Fibroblast of skin of abdomen (primary cell): ENCODE measurements around the gene ZNF502. TPM values are rescaled to one million over a fixed set of nuclear protein-coding genes. Genes with fewer than 3 reads are reported as not detected.
"Not testable (repeated sequence)": the region's sequence is repeated elsewhere in the genome, so short reads cannot be mapped to it uniquely, and the experiment has no call there.

Experiments
- DNase-seq: peaks from one replicate; pipeline ENCODE4 v3.0.0-alpha.2; 2013
- polyA plus RNA-seq, 2 experiments: library from polyadenylated mRNA; unstranded; fragments of 120-200 nt; gene quantifications; one replicate each; pipeline ENCODE4 v1.2.1, GENCODE V29; 2013; ENCODE audit not compliant: insufficient read length in 2 of 2

The ZNF502 gene
- 3.5 TPM for polyA plus RNA-seq (2013, experiment 1 of 2; ENCODE audit: insufficient read length)
- 3.4 TPM for polyA plus RNA-seq (2013, experiment 2 of 2; ENCODE audit: insufficient read length)

GRCh38 chr3:44712455-44713075, at the start of gene ZNF502:
Gene ZNF502, plus strand, starts transcription at chr3:44712660. Its CDS starts 7,602 bp downstream, at chr3:44720262.
- DNase-seq: peak; percentile 91

GRCh38 chr3:44665173-44665572, 47.3 kb upstream of the ZNF502 start:
- DNase-seq: no peak

DNA sequence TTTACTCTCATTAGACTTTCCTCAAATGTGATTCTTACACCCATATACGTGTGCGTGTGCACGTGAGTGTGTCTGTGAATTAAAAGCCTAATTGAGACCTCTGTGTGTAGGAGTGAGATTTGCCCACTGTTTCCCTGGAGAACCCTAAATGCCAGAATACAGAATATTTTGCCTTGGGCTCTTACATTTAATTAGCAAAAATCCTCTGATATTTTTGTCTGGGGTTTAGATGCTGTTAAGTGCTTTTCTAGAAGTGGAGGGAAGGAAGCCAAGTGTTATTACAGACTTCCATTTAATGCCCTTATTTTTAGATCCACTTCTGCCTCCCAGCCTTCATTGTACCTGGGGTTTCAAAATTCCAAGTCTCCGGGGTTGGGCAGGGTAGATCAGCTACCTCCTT, 46.1 kb upstream of the ZNF502 start:
- DNase-seq: no peak

GRCh38 chr3:44669760-44670159, 42.7 kb upstream of the ZNF502 start:
- no peak for DNase-seq

- DNase-seq: not testable (repeated sequence)
Observed at GRCh38 chr3:44673466-44673865, 39.0 kb upstream of the ZNF502 start.

DNA sequence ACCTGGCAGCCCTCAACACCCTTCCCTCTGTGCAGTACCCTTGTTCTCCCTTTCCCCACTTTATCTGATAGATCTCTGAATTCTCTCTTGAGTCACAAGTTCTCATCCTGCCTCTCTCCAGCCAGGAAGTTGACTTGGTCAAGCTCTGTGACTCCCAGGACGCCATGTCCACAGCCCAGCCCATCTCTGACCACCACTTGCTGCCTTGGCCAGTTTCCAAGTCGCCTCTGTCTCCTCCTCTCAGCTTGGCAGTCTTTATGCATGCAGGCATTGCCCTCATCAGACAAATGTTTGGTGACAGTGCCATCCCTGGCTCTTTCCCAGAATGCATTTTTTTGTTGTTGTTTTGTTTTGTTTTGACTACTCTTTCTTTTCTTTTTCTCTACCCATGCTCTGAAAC, 38.2 kb upstream of the ZNF502 start:
- no peak for DNase-seq

DNA sequence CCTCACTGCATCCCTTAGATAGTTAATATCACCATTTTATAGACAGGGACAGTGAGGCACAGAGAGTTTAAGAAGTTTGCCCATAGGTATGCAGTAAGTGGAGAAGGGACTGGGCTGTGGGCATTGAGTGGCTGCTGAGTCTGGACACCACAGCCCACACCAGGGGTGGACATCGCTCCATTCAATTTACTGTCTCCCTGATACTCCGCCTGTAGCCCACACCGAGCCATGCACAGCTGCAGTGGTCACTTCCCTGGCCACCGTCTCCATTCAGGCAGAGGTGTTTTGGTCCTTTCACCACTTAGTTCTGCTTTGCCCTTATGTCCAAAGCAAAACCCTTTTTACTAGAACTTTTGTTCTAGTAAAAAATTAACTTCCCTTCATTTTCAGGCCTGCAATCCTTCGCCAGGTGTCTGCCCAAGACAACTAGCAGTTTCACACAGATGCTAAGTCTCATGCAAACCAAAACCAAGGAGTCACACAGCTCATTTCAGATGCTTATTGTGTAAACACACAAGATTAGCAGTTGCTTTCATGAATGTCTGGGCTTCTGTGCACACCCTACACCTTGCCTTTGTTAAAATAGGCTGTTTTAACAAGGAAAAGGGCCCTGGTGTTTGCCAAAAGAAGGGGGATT, 33.9 kb upstream of the ZNF502 start:
- DNase-seq: no peak

GRCh38 chr3:44680921-44681455, 31.5 kb upstream of the ZNF502 start:
- DNase-seq: no peak

DNA sequence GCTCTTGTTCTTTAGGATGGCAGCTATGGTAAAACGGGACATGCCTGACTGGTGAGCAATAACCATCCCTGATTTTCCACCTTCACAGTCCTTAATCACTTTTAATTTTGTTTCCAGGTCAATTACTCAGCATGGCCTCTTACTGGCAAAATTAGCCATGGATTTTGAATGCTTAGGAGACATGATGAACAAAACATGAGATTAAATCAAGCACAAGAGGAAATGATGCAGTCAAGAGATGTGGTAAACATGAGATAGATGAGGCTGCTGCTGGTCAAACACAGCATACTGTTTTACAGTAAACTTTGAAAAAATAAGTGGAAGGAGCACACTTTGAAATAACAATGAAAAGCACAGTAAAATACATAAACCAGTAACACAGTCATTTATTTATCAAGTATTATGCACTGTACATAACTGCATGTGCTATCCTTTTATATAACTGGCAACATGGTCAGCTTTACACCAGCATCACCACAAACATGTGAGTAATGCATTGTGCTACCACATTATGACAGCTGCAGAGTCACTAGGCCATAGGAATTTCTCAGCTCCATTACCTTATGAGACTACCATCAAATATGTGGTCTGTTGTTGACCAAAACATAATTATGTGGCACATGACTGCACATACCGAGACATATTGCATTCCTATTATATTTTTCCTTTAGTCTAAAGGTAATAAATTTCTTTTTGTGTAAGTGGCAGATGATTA, 30.1 kb upstream of the ZNF502 start:
- peak; percentile 57 for DNase-seq

DNA sequence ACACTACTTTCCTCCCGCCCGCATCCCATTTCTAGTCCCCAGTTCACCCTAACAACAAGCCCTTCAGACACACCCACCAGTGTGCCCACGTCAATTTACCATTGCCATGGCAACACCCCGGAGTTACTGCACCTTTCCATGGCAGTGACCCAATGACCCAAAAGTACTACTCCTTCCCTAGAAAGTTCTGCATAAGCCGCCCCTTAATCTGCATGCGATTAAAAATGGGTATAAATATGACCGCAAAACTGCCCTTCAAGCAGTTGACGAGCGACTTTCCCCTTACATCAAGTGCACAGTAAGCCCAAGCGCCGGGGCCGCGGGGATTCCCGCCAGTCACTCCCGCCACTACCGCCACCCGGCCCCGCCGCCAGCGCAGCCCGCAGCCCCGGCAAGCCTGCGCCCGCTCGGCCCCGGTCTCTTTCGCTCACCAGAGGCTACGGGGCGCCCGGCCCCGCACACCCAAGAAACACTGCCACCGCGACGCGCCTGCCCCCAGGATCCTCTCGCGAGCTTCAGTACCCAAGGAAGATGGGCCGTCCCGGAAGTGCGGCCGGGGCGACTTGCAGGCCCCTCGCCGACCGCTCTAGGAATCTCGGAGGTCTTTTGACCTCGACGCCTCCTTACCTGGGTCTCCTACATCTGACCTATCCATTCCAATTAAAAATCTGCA, 27.2 kb upstream of the ZNF502 start:
- peak; percentile 86 for DNase-seq

- DNase-seq: no peak
Observed at GRCh38 chr3:44687898-44688297, 24.6 kb upstream of the ZNF502 start.

GRCh38 chr3:44721231-44722102, 9.0 kb downstream of the ZNF502 start:
- DNase-seq: no peak

DNA sequence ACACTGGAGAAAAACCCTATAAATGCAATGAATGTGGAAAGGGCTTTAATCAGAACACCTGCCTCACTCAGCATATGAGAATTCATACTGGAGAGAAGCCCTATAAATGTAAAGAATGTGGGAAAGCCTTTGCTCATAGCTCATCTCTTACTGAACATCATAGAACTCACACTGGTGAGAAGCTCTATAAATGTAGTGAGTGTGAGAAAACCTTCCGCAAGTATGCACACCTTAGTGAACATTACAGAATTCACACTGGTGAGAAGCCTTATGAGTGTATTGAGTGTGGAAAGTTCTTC, 9.6 kb downstream of the ZNF502 start:
- no peak for DNase-seq

DNA sequence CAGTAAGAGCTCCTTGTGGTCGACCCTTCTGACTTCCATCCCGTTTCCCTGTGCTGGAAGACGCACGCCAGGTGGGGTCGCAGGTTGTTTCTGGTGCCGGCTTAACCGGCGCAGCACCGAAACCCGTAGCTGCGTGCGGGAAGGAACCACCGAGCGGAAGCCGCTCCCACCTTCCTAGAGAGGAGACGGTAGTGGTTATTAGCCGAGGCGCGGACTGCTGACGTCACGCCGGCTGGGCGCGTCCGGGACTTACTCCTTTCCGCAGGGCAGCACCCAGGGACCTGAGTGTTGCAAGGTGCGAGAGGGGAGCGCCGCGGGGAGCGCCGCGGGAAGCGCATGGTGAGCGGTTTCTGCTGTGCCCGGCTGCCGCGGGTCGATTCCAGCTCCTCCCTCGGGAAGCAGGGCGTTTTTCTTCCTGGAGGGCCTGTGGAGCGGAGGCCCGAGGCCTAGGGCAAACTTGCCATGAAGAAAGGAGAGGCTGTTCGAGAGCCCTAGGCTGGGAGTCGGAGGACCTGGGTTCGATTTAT, 17.0 kb downstream of the ZNF502 start, which contains the start of gene ZNF501:
Gene ZNF501, plus strand, starts transcription at position 252 of the 527 bp plus-strand sequence. CDS start 4,787 bp downstream, outside the sequence.
- peak; percentile 93 for DNase-seq

GRCh38 chr3:44734646-44735168, 22.2 kb downstream of the ZNF502 start:
- DNase-seq: no peak

DNA sequence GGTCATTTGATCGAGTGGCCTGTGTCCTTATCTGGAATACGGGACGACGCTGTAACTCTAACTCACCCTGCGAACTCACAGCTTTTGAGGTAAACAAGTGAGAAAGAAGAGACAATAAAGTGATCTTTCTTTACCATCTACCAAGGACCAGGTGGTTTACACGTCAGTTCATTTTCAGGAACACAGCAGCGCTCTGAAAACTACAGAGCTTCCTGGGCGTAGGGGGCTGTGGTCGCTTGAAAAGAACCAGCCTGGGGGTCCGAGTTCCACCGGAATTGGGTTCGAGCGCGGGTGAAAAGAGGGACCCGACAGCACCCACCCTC, 48.6 kb downstream of the ZNF502 start:
- DNase-seq: no peak

DNA sequence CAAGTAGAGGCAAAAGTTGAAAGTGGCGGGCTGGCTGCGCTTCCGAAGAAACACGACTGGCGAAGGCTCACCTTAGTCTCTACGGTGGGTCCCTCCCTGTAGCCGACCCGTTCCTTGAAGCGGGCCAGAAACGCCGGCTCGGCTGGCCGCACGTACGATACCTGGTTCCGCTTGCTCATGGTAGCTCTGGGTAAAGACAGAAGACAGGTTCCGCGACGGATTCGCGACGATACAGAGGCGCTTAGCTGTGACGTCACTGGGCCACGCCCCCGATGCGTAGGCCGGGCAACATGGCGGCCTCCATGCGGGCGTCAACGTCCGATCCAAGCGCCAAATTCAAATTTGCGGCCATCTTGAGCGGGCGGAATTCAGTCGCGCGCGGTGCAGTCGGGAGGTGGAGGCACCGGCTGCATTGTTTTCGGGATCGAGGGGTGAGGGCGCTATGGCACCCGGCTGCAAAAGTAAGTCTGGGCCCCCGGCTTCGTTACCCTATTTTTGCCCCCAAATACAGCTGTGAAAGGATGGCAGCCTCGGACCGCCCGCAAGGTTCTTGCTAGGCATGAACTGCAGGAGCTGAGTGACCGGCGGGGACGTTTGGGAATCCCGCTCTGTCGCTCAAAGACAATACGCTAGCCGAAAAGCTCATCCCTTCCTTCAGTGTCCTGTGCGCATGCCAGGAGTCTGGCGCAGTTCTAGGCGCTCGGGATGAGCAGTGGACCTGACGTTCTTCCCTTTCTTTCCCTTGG, 49.1 kb downstream of the ZNF502 start, which contains the start of the genes KIAA1143 and KIF15:
Gene KIAA1143, minus strand, starts transcription at position 196 of the 746 bp plus-strand sequence. Its CDS starts 17 bp downstream, at position 179.
Gene KIF15, plus strand, starts transcription at position 371 of the 746 bp plus-strand sequence. Its CDS starts 72 bp downstream, at position 443.
- DNase-seq: peak; percentile 96

GRCh38 chr3:44762170-44762677, 49.8 kb downstream of the ZNF502 start:
- no peak for DNase-seq

GRCh38 chr3:44762690-44763089, 50.2 kb downstream of the ZNF502 start:
- DNase-seq: no peak

GRCh38 chr3:44764248-44764647, 51.8 kb downstream of the ZNF502 start:
- no peak for DNase-seq
